Retinal pigment epithelial cell (primary cell): ENCODE measurements around the gene SLC6A5.

Experiments used
- DNase-seq: peaks from one replicate; pipeline ENCODE4 v3.0.0-alpha.2; 2010; ENCODE audit warnings: low read depth
- H3K4me3 ChIP-seq: 2 replicates; pipeline ENCODE4 v1.5.1; 2011; ENCODE audit warnings: mild to moderate bottlenecking, low read length, control low read depth, moderate library complexity
- CTCF ChIP-seq: conservative IDR thresholded peaks from 2 replicates; pipeline ENCODE4 v1.5.1; 2011; ENCODE audit warnings: low read depth, low read length, control low read depth, inconsistent platforms

SLC6A5 gene

DNA sequence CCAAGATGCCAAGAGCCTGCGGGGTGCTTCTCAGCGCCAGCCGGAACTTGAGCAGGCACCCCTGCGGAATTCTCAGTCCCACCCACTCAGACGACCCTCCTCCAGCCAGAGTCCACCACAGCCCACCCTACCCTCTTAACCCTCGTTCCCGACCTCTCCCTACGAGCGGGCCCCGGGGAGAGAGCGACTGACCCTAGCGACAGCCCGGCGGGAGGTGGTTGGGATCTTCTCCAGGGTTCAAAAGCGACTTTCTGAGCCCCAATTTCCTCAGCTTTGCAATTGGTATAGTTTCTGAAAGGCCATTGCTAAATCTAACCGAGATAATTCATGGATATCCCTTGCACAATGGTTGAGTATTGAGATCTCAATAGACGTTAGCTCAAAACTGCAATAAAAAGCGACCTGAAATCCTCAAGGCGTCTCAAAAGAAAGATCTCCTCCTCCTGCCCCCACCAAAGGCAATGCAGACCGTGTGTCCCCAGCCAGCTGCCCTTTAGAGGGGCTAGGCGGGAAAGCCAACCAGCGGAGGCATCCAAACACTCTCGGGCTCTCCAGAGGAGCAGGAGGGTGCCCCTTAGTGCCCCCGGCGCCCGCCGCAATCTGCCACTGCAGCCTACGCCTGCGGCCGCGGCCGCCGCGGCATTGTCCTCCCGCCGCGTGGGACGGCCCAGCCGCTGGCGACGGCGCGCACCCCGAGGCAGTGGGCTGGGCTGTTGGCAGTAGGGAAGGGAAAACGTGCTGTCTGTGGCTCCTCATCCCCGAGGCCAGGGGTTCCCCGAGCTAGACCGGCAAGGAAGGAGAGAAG, 1.5 kb upstream of the SLC6A5 start:
- TF ChIP-seq CTCF, result no peak
- no peak overlapping the region for H3K4me3 ChIP-seq
- no peak for DNase-seq

DNA sequence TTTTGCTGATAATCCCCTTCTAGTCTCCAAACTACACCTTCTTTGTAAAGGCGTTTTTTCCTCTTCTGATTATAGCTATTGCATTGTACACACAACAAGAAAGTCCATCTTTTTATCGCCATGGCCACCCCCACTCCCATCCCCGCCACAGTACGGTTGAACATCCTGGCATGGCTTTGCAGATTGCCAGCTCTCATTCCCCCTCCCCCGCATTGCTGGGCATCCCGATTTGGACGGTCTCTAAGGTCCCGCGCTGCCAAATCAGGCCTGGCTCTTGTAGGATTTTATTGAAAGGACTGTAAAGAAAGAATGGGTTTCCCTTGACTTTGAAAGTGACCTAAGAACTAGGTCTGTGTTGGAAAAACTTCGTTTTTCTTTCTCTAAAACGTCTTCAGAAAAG, 916 bp upstream of the SLC6A5 start:
- no peak for DNase-seq
- H3K4me3 ChIP-seq, result no peak overlapping the region
- TF ChIP-seq CTCF, result no peak

DNA sequence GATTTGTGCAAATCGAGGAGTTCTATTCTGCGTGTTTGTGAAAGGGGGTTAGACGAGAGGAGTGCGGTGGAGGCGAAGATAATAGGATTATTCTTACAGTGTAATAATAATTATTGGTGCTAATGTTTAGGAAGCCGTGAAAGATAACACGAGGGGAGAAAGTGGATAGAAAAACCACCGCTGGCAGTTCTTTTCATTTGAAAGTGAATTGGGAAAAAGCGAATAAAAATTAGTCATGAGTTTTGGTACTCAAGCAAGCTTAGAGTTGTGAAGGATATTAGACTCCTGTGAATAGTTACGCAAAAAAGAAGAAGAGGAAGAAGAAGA, 575 bp downstream of the SLC6A5 start:
- no peak for DNase-seq

GRCh38 chr11:20600551-20600950, 1.1 kb downstream of the SLC6A5 start:
- TF ChIP-seq CTCF, result no peak
- DNase-seq, result no peak
- no peak overlapping the region for H3K4me3 ChIP-seq

More for the DNA sequence above, 575 bp downstream of the SLC6A5 start:
- H3K4me3 ChIP-seq, result no peak overlapping the region
- no peak for TF ChIP-seq CTCF

DNA sequence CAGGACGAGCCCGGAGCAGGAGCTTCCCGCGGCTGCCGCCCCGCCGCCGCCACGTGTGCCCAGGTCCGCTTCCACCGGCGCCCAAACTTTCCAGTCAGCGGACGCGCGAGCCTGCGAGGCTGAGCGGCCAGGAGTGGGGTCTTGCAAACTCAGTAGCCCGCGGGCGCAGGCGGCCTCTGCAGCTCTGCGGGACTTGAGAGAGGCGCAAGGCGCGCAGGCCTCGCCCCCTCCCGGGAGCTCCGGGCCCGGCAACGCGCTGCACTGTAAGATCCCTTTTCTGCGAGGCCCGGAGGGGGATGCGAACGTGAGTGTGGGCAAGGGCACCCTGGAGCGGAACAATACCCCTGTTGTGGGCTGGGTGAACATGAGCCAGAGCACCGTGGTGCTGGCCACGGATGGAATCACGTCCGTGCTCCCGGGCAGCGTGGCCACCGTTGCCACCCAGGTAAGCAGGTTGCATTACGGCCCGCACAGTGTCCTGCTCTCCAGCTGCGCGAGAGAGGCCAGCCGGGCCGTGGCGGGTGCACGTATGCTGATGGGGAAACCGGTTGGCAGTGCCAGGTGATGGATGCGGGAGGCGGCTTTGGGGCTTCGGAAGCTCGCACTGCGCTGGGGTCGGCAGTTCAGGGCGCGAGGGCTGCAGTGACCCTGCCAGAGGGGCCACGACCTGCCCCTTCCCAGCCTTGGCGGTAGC, 2.0 kb downstream of the SLC6A5 start:
- no peak for DNase-seq
- no peak overlapping the region for H3K4me3 ChIP-seq
- TF ChIP-seq CTCF, result no peak

DNA sequence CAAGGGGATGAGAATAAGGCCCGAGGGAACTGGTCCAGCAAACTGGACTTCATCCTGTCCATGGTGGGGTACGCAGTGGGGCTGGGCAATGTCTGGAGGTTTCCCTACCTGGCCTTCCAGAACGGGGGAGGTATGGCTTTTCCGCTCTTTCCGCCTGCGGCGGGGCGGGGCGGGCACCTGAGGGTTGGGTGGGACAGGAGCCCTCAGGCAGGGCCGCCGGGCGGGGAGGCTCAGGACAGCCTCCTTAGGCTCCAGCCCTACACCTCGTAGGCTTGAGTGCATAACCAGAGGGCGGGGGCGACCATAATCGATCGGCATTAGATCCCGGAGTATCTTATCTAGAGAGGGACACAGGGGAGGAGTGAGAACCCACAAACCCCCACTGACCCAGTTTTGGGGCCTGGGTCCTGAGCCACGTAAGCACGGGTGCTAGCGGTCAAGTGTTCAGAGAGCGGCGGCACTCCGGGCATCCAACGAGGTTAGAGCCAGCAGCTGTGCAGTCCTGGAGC, 4.9 kb downstream of the SLC6A5 start:
- H3K4me3 ChIP-seq, result no peak overlapping the region
- TF ChIP-seq CTCF, result no peak
- DNase-seq, result no peak
